WTC11 (cell line): Measurements from ENCODE around the gene ARHGAP22. TPM values are rescaled to one million over a fixed set of nuclear protein-coding genes. Genes with fewer than 3 reads are reported as not detected.

Experiments used
- ATAC-seq: fragments of 200-7000 bp; cut with Tn5 transposase; 2 replicates; pipeline ENCODE4 v1.10.0; 2021; ENCODE audit warnings: mild to moderate bottlenecking, moderate library complexity
- CTCF ChIA-PET: fragments of 300-600 bp; sonication (Branson Sonifier 250); formaldehyde crosslinking; loops from one replicate; lab custom pipeline; 2021; ENCODE audit warnings: antibody characterized with exemption; lab: Charles Lee
- POLR2A ChIA-PET: fragments of 350-600 bp; sonication (Branson Sonifier 250); formaldehyde crosslinking; loops from one replicate; lab custom pipeline; 2021; ENCODE audit warnings: antibody characterized with exemption; lab: Charles Lee
- DNase-seq: peaks from one replicate; pipeline ENCODE4 v3.0.0; 2021; ENCODE audit warnings: low spot score
- H3K27ac Mint-ChIP-seq: 2 replicates; pipeline ENCODE4 v1.8.0; 2021; ENCODE audit warnings: mixed read lengths
- H3K27me3 Mint-ChIP-seq: 2 replicates; pipeline ENCODE4 v1.8.0; 2021; ENCODE audit warnings: low read depth, mild to moderate bottlenecking, moderate library complexity, mixed read lengths
- H3K36me3 Mint-ChIP-seq: 2 replicates; pipeline ENCODE4 v1.8.0; 2021; ENCODE audit warnings: mixed read lengths
- H3K4me1 Mint-ChIP-seq: 2 replicates; pipeline ENCODE4 v1.8.0; 2022; ENCODE audit warnings: mixed read lengths
- H3K4me3 Mint-ChIP-seq: 2 replicates; pipeline ENCODE4 v1.8.0; 2021; ENCODE audit warnings: mild to moderate bottlenecking, moderate library complexity, mixed read lengths
- H3K9me3 Mint-ChIP-seq: 2 replicates; pipeline ENCODE4 v1.8.0; 2021; ENCODE audit warnings: mixed read lengths
- ELF4 ChIP-seq: sonication (generic); formaldehyde crosslinking; IDR thresholded peaks from 2 replicates; pipeline ENCODE4 v1.8.1; 2022; ENCODE audit warnings: low read depth, mild to moderate bottlenecking, moderate library complexity, missing genetic modification reagents
- EMX1 ChIP-seq: fragments of 250-450 bp; sonication (Bioruptor Pico); IDR thresholded peaks from 2 replicates; pipeline ENCODE4 v1.8.0; 2021; ENCODE audit warnings: mild to moderate bottlenecking
- HMGA2 ChIP-seq: fragments of 250-450 bp; sonication (Bioruptor Pico); IDR thresholded peaks from 2 replicates; pipeline ENCODE4 v1.4.0; 2021; ENCODE audit warnings: mild to moderate bottlenecking, moderate library complexity
- SMAD3 ChIP-seq: sonication (generic); formaldehyde crosslinking; IDR thresholded peaks from 2 replicates; pipeline ENCODE4 v1.8.0; 2022; ENCODE audit warnings: missing genetic modification reagents, mild to moderate bottlenecking, borderline replicate concordance
- SP1 ChIP-seq: sonication (generic); formaldehyde crosslinking; conservative IDR thresholded peaks from 2 replicates; pipeline ENCODE4 v1.8.1; 2022; ENCODE audit warnings: missing genetic modification reagents
- ZNF121 ChIP-seq: sonication (generic); formaldehyde crosslinking; IDR thresholded peaks from 2 replicates; pipeline ENCODE4 v1.8.0; 2023; ENCODE audit warnings: missing genetic modification reagents
- ZNF263 ChIP-seq: sonication (generic); formaldehyde crosslinking; IDR thresholded peaks from 2 replicates; pipeline ENCODE4 v1.8.1; 2022; ENCODE audit warnings: low read depth, mild to moderate bottlenecking, moderate library complexity, missing genetic modification reagents
- ZNF317 ChIP-seq: sonication (generic); formaldehyde crosslinking; IDR thresholded peaks from 2 replicates; pipeline ENCODE4 v1.8.1; 2023; ENCODE audit warnings: low read depth, mild to moderate bottlenecking, moderate library complexity, missing genetic modification reagents, borderline replicate concordance
- ZNF425 ChIP-seq: fragments of 250-450 bp; sonication (Bioruptor Pico); conservative IDR thresholded peaks from 2 replicates; pipeline ENCODE4 v1.9.0; 2021; ENCODE audit warnings: mild to moderate bottlenecking
- ZNF512 ChIP-seq: sonication (generic); formaldehyde crosslinking; IDR thresholded peaks from 2 replicates; pipeline ENCODE4 v1.8.1; 2022; ENCODE audit warnings: missing genetic modification reagents, borderline replicate concordance
- total RNA-seq: library from RNA; stranded (reverse); gene quantifications from 3 replicates; pipeline ENCODE4 v1.2.3, GENCODE V29; 2021
- TF ChIP-seq, protein P1 (sequence below): fragments of 200-600 bp; IDR thresholded peaks from 2 replicates; pipeline ENCODE4 v1.8.0; 2022; ENCODE audit warnings: antibody characterized with exemption
- TF ChIP-seq, protein P2 (sequence below): sonication (generic); formaldehyde crosslinking; IDR thresholded peaks from 2 replicates; pipeline ENCODE4 v1.8.1; 2023; ENCODE audit warnings: mild to moderate bottlenecking, missing genetic modification reagents, moderate library complexity

The ARHGAP22 gene
- total RNA-seq, 1 experiment from 2014 or later = 8.6 TPM

GRCh38 chr10:48456808-48457761, 147.8 kb downstream of the ARHGAP22 start:
- ATAC-seq (no peak), DNase-seq (no peak)
- TF ChIP-seq, protein P1, sequence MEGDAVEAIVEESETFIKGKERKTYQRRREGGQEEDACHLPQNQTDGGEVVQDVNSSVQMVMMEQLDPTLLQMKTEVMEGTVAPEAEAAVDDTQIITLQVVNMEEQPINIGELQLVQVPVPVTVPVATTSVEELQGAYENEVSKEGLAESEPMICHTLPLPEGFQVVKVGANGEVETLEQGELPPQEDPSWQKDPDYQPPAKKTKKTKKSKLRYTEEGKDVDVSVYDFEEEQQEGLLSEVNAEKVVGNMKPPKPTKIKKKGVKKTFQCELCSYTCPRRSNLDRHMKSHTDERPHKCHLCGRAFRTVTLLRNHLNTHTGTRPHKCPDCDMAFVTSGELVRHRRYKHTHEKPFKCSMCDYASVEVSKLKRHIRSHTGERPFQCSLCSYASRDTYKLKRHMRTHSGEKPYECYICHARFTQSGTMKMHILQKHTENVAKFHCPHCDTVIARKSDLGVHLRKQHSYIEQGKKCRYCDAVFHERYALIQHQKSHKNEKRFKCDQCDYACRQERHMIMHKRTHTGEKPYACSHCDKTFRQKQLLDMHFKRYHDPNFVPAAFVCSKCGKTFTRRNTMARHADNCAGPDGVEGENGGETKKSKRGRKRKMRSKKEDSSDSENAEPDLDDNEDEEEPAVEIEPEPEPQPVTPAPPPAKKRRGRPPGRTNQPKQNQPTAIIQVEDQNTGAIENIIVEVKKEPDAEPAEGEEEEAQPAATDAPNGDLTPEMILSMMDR = no peak
- TF ChIP-seq ZNF263 (CRISPR knock-in tag) (no peak), EMX1 (CRISPR knock-in tag) (no peak), SMAD3 (CRISPR knock-in tag) (no peak), ELF4 (CRISPR knock-in tag) (no peak), HMGA2 (CRISPR knock-in tag) (no peak)
- TF ChIP-seq, protein P2, sequence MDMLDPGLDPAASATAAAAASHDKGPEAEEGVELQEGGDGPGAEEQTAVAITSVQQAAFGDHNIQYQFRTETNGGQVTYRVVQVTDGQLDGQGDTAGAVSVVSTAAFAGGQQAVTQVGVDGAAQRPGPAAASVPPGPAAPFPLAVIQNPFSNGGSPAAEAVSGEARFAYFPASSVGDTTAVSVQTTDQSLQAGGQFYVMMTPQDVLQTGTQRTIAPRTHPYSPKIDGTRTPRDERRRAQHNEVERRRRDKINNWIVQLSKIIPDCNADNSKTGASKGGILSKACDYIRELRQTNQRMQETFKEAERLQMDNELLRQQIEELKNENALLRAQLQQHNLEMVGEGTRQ (CRISPR knock-in tag) = no peak
- no peak overlapping the region for H3K4me3 Mint-ChIP-seq
- POLR2A ChIA-PET = interaction anchor here (1.5 kb wide), 1 partner anchor 8 kb away, joined by 3 read pairs; no protein-coding TSS in a partner anchor
- peaks cover 5% of the 10 kb centered on the region; the same call in 1 of the 2 replicates for H3K9me3 Mint-ChIP-seq
- H3K27ac Mint-ChIP-seq = no peak overlapping the region
- peaks cover 3% of the 10 kb centered on the region for H3K36me3 Mint-ChIP-seq
- no peaks in the 10 kb centered on the region for H3K27me3 Mint-ChIP-seq
- CTCF ChIA-PET = interaction anchor here (1.6 to 5.0 kb wide), 3 partner anchors 12 to 199 kb away, joined by 5 to 55 read pairs (median 7); no protein-coding TSS in a partner anchor
- H3K4me1 Mint-ChIP-seq = peaks cover 13% of the 10 kb centered on the region; the same call in 1 of the 2 replicates

- Mint-ChIP-seq H3K27ac (no peak overlapping the region), H3K27me3 (no peaks in the 10 kb centered on the region), H3K9me3 (peaks cover 5% of the 10 kb centered on the region; the same call in 1 of the 2 replicates), H3K36me3 (peaks cover 3% of the 10 kb centered on the region), H3K4me1 (peaks cover 13% of the 10 kb centered on the region; the same call in 1 of the 2 replicates), H3K4me3 (no peak overlapping the region)
- ATAC-seq (peak; percentile 23), DNase-seq (no peak)
- ChIA-PET CTCF (interaction anchor here (1.2 to 5.0 kb wide), 4 partner anchors 11 to 200 kb away, joined by 3 to 55 read pairs (median 6); no protein-coding TSS in a partner anchor), POLR2A (interaction anchor here (1.5 kb wide), 1 partner anchor 9 kb away, joined by 3 read pairs; no protein-coding TSS in a partner anchor)
- TF ChIP-seq ZNF425 (CRISPR knock-in tag) (no peak), ZNF512 (CRISPR knock-in tag) (no peak), EMX1 (CRISPR knock-in tag) (no peak), ZNF121 (peak; percentile 70; the same call in 1 of the 2 replicates), ZNF317 (CRISPR knock-in tag) (no peak), SP1 (CRISPR knock-in tag) (no peak)
Measured at GRCh38 chr10:48456361-48456804, 148.5 kb downstream of the ARHGAP22 start.
